Testis (tissue), 2 donors: ENCODE results near the gene REPIN1.

Experiments used
- CTCF ChIP-seq, 3 experiments: fragments of 450-650 bp in 2 of 3; fragments of 200-600 bp in 1 of 3; sonication (generic) in 1 of 3; IDR thresholded peaks; one replicate each; pipeline ENCODE4 v1.5.1; 2016 to 2019; ENCODE audit warnings: antibody characterized with exemption in 3 of 3, mild to moderate bottlenecking in 2 of 3, moderate library complexity in 1 of 3
- POLR2A ChIP-seq: fragments of 450-650 bp; IDR thresholded peaks from one replicate; pipeline ENCODE4 v1.6.1; 2017; ENCODE audit warnings: antibody characterized with exemption, mild to moderate bottlenecking, moderate library complexity

- TF ChIP-seq CTCF (IDR thresholded peaks at IDR 0.05) (no peak), POLR2A (no peak)
These were observed 10.2 kb upstream of the REPIN1 start for GRCh38 chr7:150358433-150358832.
